Endothelial cell (in vitro differentiated cells): Measurements from ENCODE around the gene HSPA2. TPM values are rescaled to one million over a fixed set of nuclear protein-coding genes. Genes with fewer than 3 reads are reported as not detected.
A peak's percentile ranks its signal among the peaks of the same experiment; 100 is the strongest.

Source experiments
- DNase-seq: peaks from one replicate; pipeline ENCODE4 v3.0.0; 2021; ENCODE audit warnings: low spot score
- H3K27ac Mint-ChIP-seq: one replicate; pipeline ENCODE4 v1.8.0; 2021; ENCODE audit warnings: mixed read lengths, inconsistent platforms; ENCODE audit not compliant: unreplicated experiment
- H3K27me3 Mint-ChIP-seq: one replicate; pipeline ENCODE4 v1.8.0; 2021; ENCODE audit warnings: mild to moderate bottlenecking, moderate library complexity, mixed read lengths, inconsistent platforms; ENCODE audit not compliant: unreplicated experiment
- H3K36me3 Mint-ChIP-seq: one replicate; pipeline ENCODE4 v1.8.0; 2021; ENCODE audit warnings: mild to moderate bottlenecking, low read depth, mixed read lengths, inconsistent platforms; ENCODE audit not compliant: unreplicated experiment
- H3K4me1 Mint-ChIP-seq: one replicate; pipeline ENCODE4 v1.8.0; 2021; ENCODE audit warnings: mild to moderate bottlenecking, mixed read lengths, inconsistent platforms; ENCODE audit not compliant: unreplicated experiment
- H3K4me3 Mint-ChIP-seq: one replicate; pipeline ENCODE4 v1.8.0; 2021; ENCODE audit warnings: mild to moderate bottlenecking, mixed read lengths, inconsistent platforms; ENCODE audit not compliant: unreplicated experiment
- H3K9me3 Mint-ChIP-seq: one replicate; pipeline ENCODE4 v1.8.0; 2021; ENCODE audit warnings: mixed read lengths, inconsistent platforms; ENCODE audit not compliant: unreplicated experiment
- total RNA-seq: library from RNA; stranded (reverse); fragmentation: NEBNext Ultra II Directional; extraction: Animal tissue kit (Norgen Biotek cat#: 25700); gene quantifications from one replicate; pipeline ENCODE4 v1.2.1, GENCODE V29; 2021; ENCODE audit not compliant: unreplicated experiment
- TF ChIP-seq, protein P1 (sequence below): fragments of 200-600 bp; sonication (generic); IDR thresholded peaks from one replicate; pipeline ENCODE4 v1.5.0; 2021; ENCODE audit warnings: antibody characterized with exemption; ENCODE audit not compliant: unreplicated experiment

HSPA2 gene
- total RNA-seq, 1 donor from 2014 or later: 9.4 TPM

DNA sequence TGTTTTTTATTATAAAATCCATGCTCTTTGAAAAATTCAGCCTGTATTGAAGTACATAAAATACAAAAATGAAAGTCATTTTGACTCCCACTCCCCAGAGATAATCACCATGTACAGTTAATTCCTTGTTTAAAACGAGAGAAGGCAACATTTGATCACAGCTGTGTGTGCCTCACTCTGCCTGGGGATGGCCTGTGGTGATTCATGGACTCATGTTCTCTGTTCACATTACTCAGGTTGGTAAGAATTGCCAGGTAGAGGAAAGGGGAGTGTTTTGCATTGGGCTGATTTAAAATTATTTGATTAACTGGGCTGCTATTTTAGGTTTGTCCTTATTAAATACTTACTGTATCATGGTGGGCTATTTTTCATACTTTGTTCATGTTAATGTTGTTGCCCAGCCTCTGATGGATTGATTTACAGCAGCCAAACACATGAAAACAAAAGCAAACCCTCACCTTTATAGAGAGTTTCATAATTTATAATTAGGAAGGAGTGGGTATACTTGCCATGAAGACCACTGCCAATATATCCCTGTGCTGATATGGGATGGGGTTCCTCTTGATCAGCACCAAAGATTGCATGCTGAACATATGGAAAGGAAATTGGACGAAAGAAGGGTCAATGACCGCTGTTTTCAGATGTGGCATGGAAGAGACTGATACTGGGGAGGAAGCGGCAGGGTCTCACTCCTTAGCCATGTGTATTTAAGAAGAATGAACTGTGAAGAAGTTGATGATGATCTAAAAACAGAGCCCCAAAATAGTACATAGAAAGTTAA is 33.0 kb upstream of the HSPA2 start:
- TF ChIP-seq, protein P1, sequence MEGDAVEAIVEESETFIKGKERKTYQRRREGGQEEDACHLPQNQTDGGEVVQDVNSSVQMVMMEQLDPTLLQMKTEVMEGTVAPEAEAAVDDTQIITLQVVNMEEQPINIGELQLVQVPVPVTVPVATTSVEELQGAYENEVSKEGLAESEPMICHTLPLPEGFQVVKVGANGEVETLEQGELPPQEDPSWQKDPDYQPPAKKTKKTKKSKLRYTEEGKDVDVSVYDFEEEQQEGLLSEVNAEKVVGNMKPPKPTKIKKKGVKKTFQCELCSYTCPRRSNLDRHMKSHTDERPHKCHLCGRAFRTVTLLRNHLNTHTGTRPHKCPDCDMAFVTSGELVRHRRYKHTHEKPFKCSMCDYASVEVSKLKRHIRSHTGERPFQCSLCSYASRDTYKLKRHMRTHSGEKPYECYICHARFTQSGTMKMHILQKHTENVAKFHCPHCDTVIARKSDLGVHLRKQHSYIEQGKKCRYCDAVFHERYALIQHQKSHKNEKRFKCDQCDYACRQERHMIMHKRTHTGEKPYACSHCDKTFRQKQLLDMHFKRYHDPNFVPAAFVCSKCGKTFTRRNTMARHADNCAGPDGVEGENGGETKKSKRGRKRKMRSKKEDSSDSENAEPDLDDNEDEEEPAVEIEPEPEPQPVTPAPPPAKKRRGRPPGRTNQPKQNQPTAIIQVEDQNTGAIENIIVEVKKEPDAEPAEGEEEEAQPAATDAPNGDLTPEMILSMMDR: no peak
- no peak for DNase-seq
- Mint-ChIP-seq H3K4me3 (peak overlapping the region; percentile 97), H3K27me3 (peaks cover 13% of the 10 kb centered on the region), H3K36me3 (peaks cover 10% of the 10 kb centered on the region), H3K4me1 (peaks cover 55% of the 10 kb centered on the region), H3K9me3 (no peaks in the 10 kb centered on the region), H3K27ac (no peak overlapping the region)

DNA sequence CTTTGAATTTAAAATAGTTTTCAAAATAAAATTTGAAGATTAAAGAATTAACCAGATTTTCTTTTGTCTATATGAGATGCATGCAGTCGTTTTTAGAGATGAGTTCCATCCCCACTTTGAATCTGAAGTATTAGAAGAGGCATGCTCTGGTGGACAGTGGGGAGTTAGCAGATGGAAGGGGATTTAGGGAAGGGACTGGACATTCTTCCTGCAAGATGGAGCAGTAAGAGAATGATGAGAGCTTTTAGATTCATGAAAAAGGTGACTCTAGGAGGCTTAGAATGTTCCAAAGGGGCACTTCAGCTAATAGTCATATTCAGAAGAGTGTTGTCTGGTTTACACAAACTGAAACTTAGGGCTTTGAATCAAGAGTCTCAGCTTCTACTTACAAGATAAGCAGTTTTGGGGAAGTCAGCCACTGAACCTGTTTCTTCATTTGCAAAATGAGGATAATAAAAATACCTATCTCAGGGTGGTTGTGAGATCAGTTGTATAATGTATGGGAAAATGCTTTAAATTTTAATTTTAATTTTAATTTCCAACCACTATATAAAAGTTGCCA is 32.2 kb upstream of the HSPA2 start:
- no peaks in the 10 kb centered on the region for H3K9me3 Mint-ChIP-seq
- H3K4me1 Mint-ChIP-seq: peaks cover 50% of the 10 kb centered on the region
- H3K36me3 Mint-ChIP-seq: peaks cover 5% of the 10 kb centered on the region
- DNase-seq: no peak
- no peak overlapping the region for H3K4me3 Mint-ChIP-seq
- H3K27me3 Mint-ChIP-seq: peaks cover 9% of the 10 kb centered on the region
- TF ChIP-seq, protein P1: no peak
- H3K27ac Mint-ChIP-seq: no peak overlapping the region

DNA sequence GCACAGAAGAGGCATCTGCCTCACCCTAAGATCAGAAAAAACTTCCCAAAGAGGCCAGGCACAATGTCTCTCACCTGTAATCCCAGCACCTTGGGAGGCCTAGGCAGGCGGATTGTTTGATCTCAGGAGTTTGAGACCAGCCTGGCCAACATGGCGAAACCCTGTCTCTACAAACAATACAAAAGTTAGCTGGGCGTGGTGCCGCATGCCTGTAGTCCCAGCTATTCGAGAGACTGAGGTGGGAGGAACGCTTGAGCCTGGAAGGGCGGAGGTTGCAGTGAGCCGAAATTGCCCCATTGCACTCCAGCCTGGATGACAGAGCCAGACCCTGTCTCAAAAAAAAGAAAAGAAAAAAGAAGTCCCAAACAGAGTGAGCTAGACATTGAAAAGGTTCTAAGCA is 31.5 kb upstream of the HSPA2 start:
- Mint-ChIP-seq H3K36me3 (peaks cover 5% of the 10 kb centered on the region), H3K4me1 (peaks cover 50% of the 10 kb centered on the region), H3K9me3 (no peaks in the 10 kb centered on the region), H3K27me3 (peaks cover 7% of the 10 kb centered on the region), H3K4me3 (no peak overlapping the region), H3K27ac (no peak overlapping the region)
- DNase-seq: no peak
- TF ChIP-seq, protein P1: no peak

DNA sequence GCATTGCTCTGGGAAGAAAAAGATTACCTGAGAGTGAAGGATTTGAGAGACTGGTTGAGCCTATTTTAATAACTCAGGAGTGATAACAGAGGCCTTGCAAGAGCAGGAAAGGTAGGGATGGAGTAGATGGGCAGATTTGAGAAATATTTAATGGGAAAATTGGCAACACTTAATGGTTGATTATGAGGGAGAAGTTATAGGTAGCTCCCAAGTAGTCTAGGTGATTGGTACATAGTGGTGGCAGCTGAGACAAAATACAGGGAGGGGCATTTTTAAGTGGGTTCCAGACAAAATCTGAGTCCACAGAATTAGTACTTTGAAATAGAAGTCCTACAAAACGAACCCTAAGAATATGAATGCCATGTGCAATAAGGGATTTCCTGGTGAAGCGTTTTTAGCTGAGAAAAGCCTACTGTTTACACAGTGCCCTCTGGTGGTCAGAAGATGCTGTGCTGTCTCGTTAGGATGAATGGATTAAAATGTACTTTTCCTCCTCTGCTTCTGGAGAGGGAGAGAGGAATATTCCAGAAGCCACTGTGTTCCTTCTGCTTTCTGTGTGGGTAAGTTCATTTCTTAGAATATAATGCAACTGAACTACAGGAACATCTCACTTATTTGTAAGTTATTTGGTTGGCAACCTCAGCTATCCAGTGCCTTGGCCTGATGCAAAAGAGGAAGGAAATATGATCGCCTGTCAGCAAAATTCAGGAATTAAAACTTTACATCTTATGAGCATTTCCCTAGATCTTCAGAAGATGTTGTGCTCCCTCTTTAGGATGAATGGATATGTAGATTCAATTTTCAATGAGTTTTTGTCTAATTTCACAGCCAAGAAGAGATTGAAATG is 29.5 kb upstream of the HSPA2 start:
- no peaks in the 10 kb centered on the region for H3K27me3 Mint-ChIP-seq
- H3K36me3 Mint-ChIP-seq: no peaks in the 10 kb centered on the region
- H3K4me3 Mint-ChIP-seq: peak overlapping the region; percentile 64
- H3K4me1 Mint-ChIP-seq: peaks cover 40% of the 10 kb centered on the region
- TF ChIP-seq, protein P1: peak; percentile 89
- DNase-seq: peak; percentile 59
- H3K27ac Mint-ChIP-seq: peak overlapping the region; percentile 33
- H3K9me3 Mint-ChIP-seq: no peaks in the 10 kb centered on the region
